ENCODE results near the gene IARS1. TPM values are rescaled to one million over a fixed set of nuclear protein-coding genes. Genes with fewer than 3 reads are reported as not detected.

IARS1 gene
- total RNA-seq, 3 donors from 2014 or later (not counting 1 experiment from before 2014, with no cell fraction given), result 50.8 to 70.8 (median 66.2) TPM

DNA sequence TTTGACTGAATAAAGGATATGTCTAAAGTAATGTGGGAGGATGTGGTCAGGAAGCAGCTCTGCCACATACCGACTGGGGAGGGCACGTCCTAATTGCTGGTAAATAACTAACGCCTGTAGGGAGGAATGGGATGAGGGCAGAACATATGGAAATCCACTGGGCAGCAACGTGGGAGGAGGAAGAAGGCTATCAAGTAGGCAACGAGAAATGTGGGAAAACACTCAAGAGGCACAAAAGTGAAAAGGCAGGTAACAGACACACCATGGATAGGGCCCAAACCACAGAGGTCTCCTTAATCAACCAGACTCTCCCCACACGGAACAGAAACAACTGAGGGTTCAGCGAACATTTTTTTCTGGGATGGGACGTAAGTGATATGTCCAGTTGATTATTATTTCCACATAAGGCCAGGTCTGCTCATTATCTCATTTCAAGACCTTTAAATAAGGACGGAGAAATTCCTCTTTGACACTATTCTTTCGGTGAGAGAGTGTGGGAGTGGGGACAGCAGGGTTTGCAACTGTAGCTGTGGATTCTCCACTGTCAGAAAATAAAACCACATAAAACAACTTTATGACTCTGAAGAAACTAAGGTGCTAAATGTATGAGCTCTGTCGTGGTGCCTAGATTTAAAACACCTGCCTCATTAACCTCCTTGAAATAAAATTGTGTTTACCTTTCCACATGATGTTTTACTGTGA lies 17.0 kb downstream of the IARS1 start:
- no peaks in the 10 kb centered on the region for H3K27me3 Mint-ChIP-seq (ENCODE audit: low read depth in 2 of 2)
- ATAC-seq (peak in 1 of 3 donors; percentile 24), DNase-seq (peak in 1 of 2 donors; percentile 32)
- H3K36me3 ChIP-seq (ENCODE audit: control insufficient read depth, insufficient read depth, low read length), result peaks cover 74% of the 10 kb centered on the region
- no peak overlapping the region for H3K4me3 ChIP-seq (ENCODE audit: low read length)
- 23% methylated on average over 9 of the region's 11 CpGs for WGBS (ENCODE audit: insufficient coverage)
- peaks cover 13 to 14% of the 10 kb centered on the region in 2 donors for H3K4me1 Mint-ChIP-seq
- no peaks in the 10 kb centered on the region for H3K27me3 ChIP-seq (ENCODE audit: control insufficient read depth, insufficient read depth, low read length)
- no peaks in the 10 kb centered on the region for H3K9me3 Mint-ChIP-seq
- peaks cover 11% of the 10 kb centered on the region for H3K4me1 ChIP-seq (ENCODE audit: control insufficient read depth, insufficient read depth, low read length)
- peak overlapping the region; percentile 44 to 62 for H3K27ac Mint-ChIP-seq
- peaks cover 59% of the 10 kb centered on the region for H3K36me3 Mint-ChIP-seq
- H3K9me3 ChIP-seq (ENCODE audit: control insufficient read depth, insufficient read depth, low read length), result no peaks in the 10 kb centered on the region
- intact Hi-C loops (cut with micrococcal nuclease), result no loop called here
- H3K27ac ChIP-seq (ENCODE audit: low read length), result no peak overlapping the region
- H3K4me3 Mint-ChIP-seq, result peak overlapping the region; percentile 41
- TF ChIP-seq, protein P1, sequence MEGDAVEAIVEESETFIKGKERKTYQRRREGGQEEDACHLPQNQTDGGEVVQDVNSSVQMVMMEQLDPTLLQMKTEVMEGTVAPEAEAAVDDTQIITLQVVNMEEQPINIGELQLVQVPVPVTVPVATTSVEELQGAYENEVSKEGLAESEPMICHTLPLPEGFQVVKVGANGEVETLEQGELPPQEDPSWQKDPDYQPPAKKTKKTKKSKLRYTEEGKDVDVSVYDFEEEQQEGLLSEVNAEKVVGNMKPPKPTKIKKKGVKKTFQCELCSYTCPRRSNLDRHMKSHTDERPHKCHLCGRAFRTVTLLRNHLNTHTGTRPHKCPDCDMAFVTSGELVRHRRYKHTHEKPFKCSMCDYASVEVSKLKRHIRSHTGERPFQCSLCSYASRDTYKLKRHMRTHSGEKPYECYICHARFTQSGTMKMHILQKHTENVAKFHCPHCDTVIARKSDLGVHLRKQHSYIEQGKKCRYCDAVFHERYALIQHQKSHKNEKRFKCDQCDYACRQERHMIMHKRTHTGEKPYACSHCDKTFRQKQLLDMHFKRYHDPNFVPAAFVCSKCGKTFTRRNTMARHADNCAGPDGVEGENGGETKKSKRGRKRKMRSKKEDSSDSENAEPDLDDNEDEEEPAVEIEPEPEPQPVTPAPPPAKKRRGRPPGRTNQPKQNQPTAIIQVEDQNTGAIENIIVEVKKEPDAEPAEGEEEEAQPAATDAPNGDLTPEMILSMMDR (IDR thresholded peaks at IDR 0.05), result no peak

DNA sequence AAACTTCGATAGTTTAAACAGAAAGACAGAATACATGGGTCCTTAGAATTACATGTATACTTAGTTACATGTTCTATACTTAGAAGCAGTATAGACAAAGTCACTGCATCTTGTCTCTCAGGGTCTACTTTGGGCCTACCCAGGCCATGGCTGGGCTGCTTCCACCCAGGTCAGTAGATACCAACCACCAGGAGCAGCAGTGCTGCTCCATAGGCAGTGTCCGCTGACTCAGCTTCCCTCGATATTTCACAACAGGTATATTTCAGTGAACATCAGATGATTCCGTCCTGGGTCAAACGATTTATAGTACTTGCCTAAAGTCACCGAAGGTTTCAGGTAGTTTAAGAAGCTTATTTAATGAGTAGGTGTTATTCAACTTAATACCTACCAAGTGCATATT lies 18.0 kb downstream of the IARS1 start:
- H3K27ac ChIP-seq (ENCODE audit: low read length), result no peak overlapping the region
- TF ChIP-seq, protein P1 (IDR thresholded peaks at IDR 0.05), result no peak
- 99% methylated on average over 4 of the region's 6 CpGs for WGBS (ENCODE audit: insufficient coverage)
- intact Hi-C loops (cut with micrococcal nuclease), result no loop called here
- no peak for DNase-seq
- no peaks in the 10 kb centered on the region for H3K9me3 Mint-ChIP-seq
- H3K36me3 Mint-ChIP-seq, result peaks cover 65% of the 10 kb centered on the region
- H3K27ac Mint-ChIP-seq, result peak overlapping the region in 1 of 2 donors; percentile 62
- no peaks in the 10 kb centered on the region for H3K27me3 Mint-ChIP-seq (ENCODE audit: low read depth in 2 of 2)
- peaks cover 11% of the 10 kb centered on the region for H3K4me1 ChIP-seq (ENCODE audit: control insufficient read depth, insufficient read depth, low read length)
- H3K9me3 ChIP-seq (ENCODE audit: control insufficient read depth, insufficient read depth, low read length), result no peaks in the 10 kb centered on the region
- peak in 1 of 3 donors; percentile 41 for ATAC-seq
- H3K4me3 ChIP-seq (ENCODE audit: low read length), result no peak overlapping the region
- no peak overlapping the region for H3K4me3 Mint-ChIP-seq
- H3K27me3 ChIP-seq (ENCODE audit: control insufficient read depth, insufficient read depth, low read length), result no peaks in the 10 kb centered on the region
- peaks cover 13 to 14% of the 10 kb centered on the region in 2 donors for H3K4me1 Mint-ChIP-seq
- H3K36me3 ChIP-seq (ENCODE audit: control insufficient read depth, insufficient read depth, low read length), result peaks cover 80% of the 10 kb centered on the region

DNA sequence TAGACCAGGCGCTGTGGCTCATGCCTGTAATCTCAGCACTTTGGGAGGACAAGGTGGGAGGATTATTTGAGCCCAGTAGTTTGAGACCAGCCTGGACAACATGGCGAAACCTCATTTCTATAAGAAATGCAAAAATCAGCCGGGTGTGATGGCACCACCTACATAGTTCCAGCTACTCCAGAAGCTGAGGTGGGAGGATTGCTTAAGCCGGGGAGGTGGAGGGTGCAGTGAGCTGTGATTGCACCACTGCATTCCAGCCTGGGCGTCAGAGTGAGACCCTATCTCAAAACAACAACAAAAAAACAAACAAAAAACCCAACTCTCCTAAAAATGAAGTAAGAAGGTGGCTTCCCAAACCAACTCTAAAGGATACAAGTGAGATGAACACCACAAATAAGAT lies 23.0 kb downstream of the IARS1 start:
- ATAC-seq (no peak), DNase-seq (no peak)
- H3K27me3 Mint-ChIP-seq (ENCODE audit: low read depth in 2 of 2), result no peaks in the 10 kb centered on the region
- TF ChIP-seq, protein P1 (IDR thresholded peaks at IDR 0.05), result no peak
- 100% methylated on average over 2 of the region's 5 CpGs for WGBS (ENCODE audit: insufficient coverage)
- Histone ChIP-seq H3K4me1 (ENCODE audit: control insufficient read depth, insufficient read depth, low read length) (no peaks in the 10 kb centered on the region), H3K27ac (ENCODE audit: low read length) (no peak overlapping the region), H3K36me3 (ENCODE audit: control insufficient read depth, insufficient read depth, low read length) (peaks cover 92% of the 10 kb centered on the region), H3K27me3 (ENCODE audit: control insufficient read depth, insufficient read depth, low read length) (no peaks in the 10 kb centered on the region), H3K9me3 (ENCODE audit: control insufficient read depth, insufficient read depth, low read length) (no peaks in the 10 kb centered on the region), H3K4me3 (ENCODE audit: low read length) (no peak overlapping the region)
- H3K4me3 Mint-ChIP-seq, result no peak overlapping the region
- no peaks in the 10 kb centered on the region for H3K9me3 Mint-ChIP-seq
- H3K36me3 Mint-ChIP-seq, result peaks cover 42% of the 10 kb centered on the region
- no peak overlapping the region for H3K27ac Mint-ChIP-seq
- H3K4me1 Mint-ChIP-seq, result no peaks in the 10 kb centered on the region
- intact Hi-C loops (cut with micrococcal nuclease), result no loop called here

DNA sequence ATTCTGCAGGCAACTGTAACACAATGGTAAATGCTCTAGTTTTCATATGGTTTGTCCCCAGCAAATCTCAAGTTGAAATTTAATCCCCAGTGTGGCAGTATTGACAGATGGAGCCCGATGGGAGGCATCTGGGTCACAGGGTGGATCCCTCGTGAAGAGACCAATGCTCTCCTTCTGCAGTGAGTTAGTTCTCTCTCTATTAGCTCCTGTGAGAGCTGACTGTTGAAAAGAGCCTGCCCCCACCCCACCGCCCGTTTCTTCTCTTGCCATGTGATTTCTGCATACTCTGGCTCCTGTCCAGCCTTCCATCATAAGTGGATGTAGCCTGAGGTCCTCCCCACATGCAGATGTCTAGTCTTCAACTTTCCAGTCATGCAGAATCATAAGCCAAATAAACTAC lies 27.0 kb downstream of the IARS1 start:
- Histone ChIP-seq H3K9me3 (ENCODE audit: control insufficient read depth, insufficient read depth, low read length) (no peaks in the 10 kb centered on the region), H3K27ac (ENCODE audit: low read length) (no peak overlapping the region), H3K4me3 (ENCODE audit: low read length) (no peak overlapping the region), H3K4me1 (ENCODE audit: control insufficient read depth, insufficient read depth, low read length) (no peaks in the 10 kb centered on the region), H3K27me3 (ENCODE audit: control insufficient read depth, insufficient read depth, low read length) (no peaks in the 10 kb centered on the region), H3K36me3 (ENCODE audit: control insufficient read depth, insufficient read depth, low read length) (peaks cover 94% of the 10 kb centered on the region)
- no peak for ATAC-seq
- H3K4me1 Mint-ChIP-seq, result no peaks in the 10 kb centered on the region
- intact Hi-C loops (cut with micrococcal nuclease), result no loop called here
- H3K27me3 Mint-ChIP-seq (ENCODE audit: low read depth in 2 of 2), result no peaks in the 10 kb centered on the region
- no peak overlapping the region for H3K4me3 Mint-ChIP-seq
- WGBS (ENCODE audit: insufficient coverage), result 95% methylated on average over 4 of the region's 4 CpGs
- no peaks in the 10 kb centered on the region for H3K9me3 Mint-ChIP-seq
- DNase-seq, result no peak
- TF ChIP-seq, protein P1 (IDR thresholded peaks at IDR 0.05), result no peak
- H3K36me3 Mint-ChIP-seq, result peaks cover 46% of the 10 kb centered on the region
- no peak overlapping the region for H3K27ac Mint-ChIP-seq

Measured in natural killer cell (primary cell).